MM.1S (cell line): ENCODE results near the gene RHOJ.

Experiments
- DNase-seq: peaks from one replicate; pipeline ENCODE4 v3.0.0-alpha.2; 2015
- H2AFZ ChIP-seq: fragments of 300-600 bp; sonication (generic); 2 replicates; pipeline ENCODE4 v1.6.0; 2016; ENCODE audit warnings: antibody characterized with exemption, low read length
- H3F3A ChIP-seq: fragments of 300-600 bp; sonication (generic); 2 replicates; pipeline ENCODE4 v1.6.1; 2016; ENCODE audit warnings: mild to moderate bottlenecking, antibody characterized with exemption, low read length, moderate library complexity, mixed read lengths; ENCODE audit not compliant: insufficient read depth
- H3K27ac ChIP-seq: fragments of 300-600 bp; sonication (generic); 2 replicates; pipeline ENCODE4 v1.5.1; 2016; ENCODE audit warnings: mild to moderate bottlenecking, low read length
- H3K27me3 ChIP-seq: fragments of 300-600 bp; sonication (generic); replicated peaks from 2 replicates; pipeline ENCODE4 v1.6.0; 2016; ENCODE audit warnings: low read length; ENCODE audit not compliant: insufficient read depth
- H3K36me3 ChIP-seq: fragments of 300-600 bp; sonication (generic); replicated peaks from 2 replicates; pipeline ENCODE4 v1.6.1; 2016; ENCODE audit warnings: mild to moderate bottlenecking, low read length, mixed read lengths; ENCODE audit not compliant: insufficient read depth
- H3K4me1 ChIP-seq: fragments of 300-600 bp; sonication (generic); 2 replicates; pipeline ENCODE4 v1.6.1; 2016; ENCODE audit warnings: low read length, mixed read lengths
- H3K4me2 ChIP-seq: fragments of 300-600 bp; sonication (generic); 2 replicates; pipeline ENCODE4 v1.6.0; 2016; ENCODE audit warnings: low read depth, low read length
- H3K4me3 ChIP-seq: fragments of 300-600 bp; sonication (generic); 2 replicates; pipeline ENCODE4 v1.5.1; 2016; ENCODE audit warnings: low read length, mixed read lengths
- H3K79me2 ChIP-seq: fragments of 300-600 bp; sonication (generic); 2 replicates; pipeline ENCODE4 v1.6.1; 2016; ENCODE audit warnings: mixed run types, low read length, mixed read lengths
- H3K9ac ChIP-seq: fragments of 300-600 bp; sonication (generic); 2 replicates; pipeline ENCODE4 v1.6.1; 2016; ENCODE audit warnings: low read length, mixed read lengths
- H3K9me2 ChIP-seq: fragments of 300-600 bp; sonication (generic); replicated peaks from 2 replicates; pipeline ENCODE4 v1.6.1; 2016; ENCODE audit warnings: mild to moderate bottlenecking, low read length, mixed read lengths; ENCODE audit not compliant: insufficient read depth
- H3K9me3 ChIP-seq: fragments of 300-600 bp; sonication (generic); replicated peaks from 2 replicates; pipeline ENCODE4 v1.6.1; 2016; ENCODE audit warnings: mild to moderate bottlenecking, low read length, mixed read lengths; ENCODE audit not compliant: insufficient read depth
- H4K20me1 ChIP-seq: fragments of 300-600 bp; sonication (generic); 2 replicates; pipeline ENCODE4 v1.6.1; 2016; ENCODE audit warnings: mild to moderate bottlenecking, low read length, moderate library complexity, mixed read lengths; ENCODE audit not compliant: insufficient read depth
- EZH2 ChIP-seq: fragments of 300-600 bp; sonication (generic); optimal IDR thresholded peaks from 2 replicates; pipeline ENCODE3; 2017; ENCODE audit warnings: low read depth, mild to moderate bottlenecking, antibody characterized with exemption, low read length, mixed read lengths
- EZH2phosphoT487 ChIP-seq: fragments of 300-600 bp; sonication (generic); IDR thresholded peaks from 2 replicates; pipeline ENCODE4 v1.6.1; 2018; ENCODE audit warnings: antibody characterized with exemption, low read length
- TF ChIP-seq, protein P1 (sequence below): fragments of 300-600 bp; sonication (generic); IDR thresholded peaks from 2 replicates; pipeline ENCODE4 v1.5.1; 2016; ENCODE audit warnings: antibody characterized with exemption, low read length, mixed read lengths

RHOJ gene

DNA sequence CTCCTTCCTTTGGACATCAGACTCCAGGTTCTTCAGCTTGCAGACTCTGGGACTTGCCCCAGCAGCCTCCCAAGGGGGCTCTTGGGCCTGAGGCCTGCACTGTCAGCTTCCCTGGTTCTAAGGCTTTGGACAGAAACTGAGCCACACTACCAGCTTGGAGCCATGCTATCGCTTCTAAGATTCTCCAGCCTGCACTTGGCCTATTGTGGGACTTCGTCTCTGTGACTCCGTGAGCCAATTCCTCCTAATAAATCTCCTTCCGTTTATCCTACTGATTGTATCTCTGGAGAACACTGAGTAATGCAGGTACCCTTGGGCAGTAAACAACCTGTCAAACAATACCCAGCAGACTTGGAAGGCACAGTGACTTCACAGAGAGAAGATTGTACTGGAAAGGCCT lies 24.9 kb upstream of the RHOJ start:
- no peaks in the 10 kb centered on the region for H3K9me3 ChIP-seq
- H3K4me1 ChIP-seq, result no peaks in the 10 kb centered on the region
- H3F3A ChIP-seq, result no peaks in the 10 kb centered on the region
- no peaks in the 10 kb centered on the region for H3K9me2 ChIP-seq
- H3K9ac ChIP-seq, result no peak overlapping the region
- H3K79me2 ChIP-seq, result no peaks in the 10 kb centered on the region
- H3K36me3 ChIP-seq, result no peaks in the 10 kb centered on the region
- H3K27me3 ChIP-seq, result no peaks in the 10 kb centered on the region
- H2AFZ ChIP-seq, result no peak overlapping the region
- no peak for TF ChIP-seq EZH2phosphoT487
- TF ChIP-seq EZH2, result no peak
- TF ChIP-seq, protein P1, sequence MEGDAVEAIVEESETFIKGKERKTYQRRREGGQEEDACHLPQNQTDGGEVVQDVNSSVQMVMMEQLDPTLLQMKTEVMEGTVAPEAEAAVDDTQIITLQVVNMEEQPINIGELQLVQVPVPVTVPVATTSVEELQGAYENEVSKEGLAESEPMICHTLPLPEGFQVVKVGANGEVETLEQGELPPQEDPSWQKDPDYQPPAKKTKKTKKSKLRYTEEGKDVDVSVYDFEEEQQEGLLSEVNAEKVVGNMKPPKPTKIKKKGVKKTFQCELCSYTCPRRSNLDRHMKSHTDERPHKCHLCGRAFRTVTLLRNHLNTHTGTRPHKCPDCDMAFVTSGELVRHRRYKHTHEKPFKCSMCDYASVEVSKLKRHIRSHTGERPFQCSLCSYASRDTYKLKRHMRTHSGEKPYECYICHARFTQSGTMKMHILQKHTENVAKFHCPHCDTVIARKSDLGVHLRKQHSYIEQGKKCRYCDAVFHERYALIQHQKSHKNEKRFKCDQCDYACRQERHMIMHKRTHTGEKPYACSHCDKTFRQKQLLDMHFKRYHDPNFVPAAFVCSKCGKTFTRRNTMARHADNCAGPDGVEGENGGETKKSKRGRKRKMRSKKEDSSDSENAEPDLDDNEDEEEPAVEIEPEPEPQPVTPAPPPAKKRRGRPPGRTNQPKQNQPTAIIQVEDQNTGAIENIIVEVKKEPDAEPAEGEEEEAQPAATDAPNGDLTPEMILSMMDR, result no peak
- H4K20me1 ChIP-seq, result no peaks in the 10 kb centered on the region
- H3K27ac ChIP-seq, result no peak overlapping the region
- DNase-seq, result no peak
- H3K4me3 ChIP-seq, result no peak overlapping the region
- no peak overlapping the region for H3K4me2 ChIP-seq

DNA sequence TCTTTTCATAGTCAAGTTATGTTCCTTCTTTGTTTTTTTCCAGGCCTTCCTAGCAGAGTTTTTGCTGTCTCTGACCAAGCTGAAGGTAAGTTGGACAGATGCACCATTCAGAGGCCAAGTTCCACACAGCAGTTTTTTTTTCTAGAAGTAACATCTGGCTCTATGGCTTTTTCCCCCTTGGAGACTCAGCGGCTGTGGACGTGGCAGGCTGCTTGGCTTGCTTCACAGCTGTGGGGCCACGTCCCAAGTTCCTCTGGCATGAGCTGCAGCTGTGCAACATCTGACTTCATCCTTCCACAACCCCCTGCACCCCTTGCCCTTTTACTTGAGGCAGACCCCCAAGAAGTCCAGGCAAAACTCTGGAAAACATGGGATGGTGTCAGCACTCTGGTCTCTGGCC lies 24.2 kb upstream of the RHOJ start:
- Histone ChIP-seq H3K27me3 (no peaks in the 10 kb centered on the region), H3F3A (no peaks in the 10 kb centered on the region), H3K4me2 (no peak overlapping the region), H3K4me1 (no peaks in the 10 kb centered on the region), H3K9ac (no peak overlapping the region), H2AFZ (no peak overlapping the region), H4K20me1 (no peaks in the 10 kb centered on the region), H3K9me3 (no peaks in the 10 kb centered on the region), H3K36me3 (no peaks in the 10 kb centered on the region), H3K9me2 (no peaks in the 10 kb centered on the region), H3K27ac (no peak overlapping the region), H3K79me2 (no peaks in the 10 kb centered on the region), H3K4me3 (no peak overlapping the region)
- no peak for DNase-seq
- TF ChIP-seq EZH2 (no peak), EZH2phosphoT487 (no peak)
- TF ChIP-seq, protein P1, result no peak

DNA sequence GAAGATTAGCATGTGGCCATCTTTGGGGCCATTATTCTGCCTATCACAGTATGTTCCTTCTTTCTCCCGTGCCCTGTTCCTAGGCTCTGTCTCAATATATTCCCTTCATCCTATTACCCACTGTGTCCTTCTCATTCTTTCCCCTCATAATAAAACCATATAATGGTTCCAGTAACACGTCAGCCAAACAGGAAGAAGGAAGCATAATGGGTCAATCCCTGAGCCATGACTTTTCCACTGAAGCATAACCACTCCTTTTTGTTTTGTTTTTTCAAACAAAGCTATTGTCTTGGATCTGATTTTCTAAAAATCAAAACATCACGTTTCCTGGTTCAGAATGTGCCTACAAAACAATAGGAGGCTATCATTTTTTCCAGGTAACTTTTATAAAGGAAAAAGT lies 21.3 kb upstream of the RHOJ start:
- H3K79me2 ChIP-seq, result no peaks in the 10 kb centered on the region
- DNase-seq, result no peak
- no peak overlapping the region for H3K4me3 ChIP-seq
- H3K27me3 ChIP-seq, result no peaks in the 10 kb centered on the region
- no peaks in the 10 kb centered on the region for H3K9me3 ChIP-seq
- no peak overlapping the region for H2AFZ ChIP-seq
- no peak overlapping the region for H3K27ac ChIP-seq
- TF ChIP-seq EZH2phosphoT487, result no peak
- TF ChIP-seq, protein P1, result no peak
- no peak for TF ChIP-seq EZH2
- H3K9ac ChIP-seq, result no peak overlapping the region
- H3K9me2 ChIP-seq, result no peaks in the 10 kb centered on the region
- H3K36me3 ChIP-seq, result no peaks in the 10 kb centered on the region
- H3F3A ChIP-seq, result no peaks in the 10 kb centered on the region
- no peaks in the 10 kb centered on the region for H4K20me1 ChIP-seq
- H3K4me2 ChIP-seq, result no peak overlapping the region
- no peaks in the 10 kb centered on the region for H3K4me1 ChIP-seq

DNA sequence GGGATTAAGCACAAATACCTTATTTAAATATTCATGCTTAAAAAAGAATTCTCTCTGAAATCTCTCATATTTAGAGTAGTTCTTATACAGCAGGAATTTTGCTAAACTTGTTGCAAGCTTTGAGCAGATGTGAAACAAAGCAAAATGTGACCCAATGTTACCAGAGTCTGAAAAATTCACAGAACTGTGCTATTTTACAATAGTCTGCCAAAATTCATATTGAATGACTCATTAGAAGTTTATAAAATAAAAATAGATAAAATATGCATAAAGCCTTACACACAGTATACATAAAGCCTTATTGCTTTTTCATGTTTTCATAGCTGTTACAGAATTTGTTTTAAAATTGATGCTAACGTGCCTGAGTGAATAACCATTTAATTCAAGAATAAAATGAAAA lies 17.8 kb upstream of the RHOJ start:
- Histone ChIP-seq H4K20me1 (no peaks in the 10 kb centered on the region), H3K4me1 (no peaks in the 10 kb centered on the region), H3K79me2 (no peaks in the 10 kb centered on the region), H3K4me3 (no peak overlapping the region), H3K27me3 (no peaks in the 10 kb centered on the region), H3K4me2 (no peak overlapping the region), H3K9me3 (no peaks in the 10 kb centered on the region), H3K9ac (no peak overlapping the region), H3K36me3 (no peaks in the 10 kb centered on the region), H3F3A (no peaks in the 10 kb centered on the region), H3K9me2 (no peaks in the 10 kb centered on the region), H2AFZ (no peak overlapping the region), H3K27ac (no peak overlapping the region)
- TF ChIP-seq, protein P1, result no peak
- TF ChIP-seq EZH2 (no peak), EZH2phosphoT487 (no peak)
- DNase-seq, result no peak
